8988T (cell line): ENCODE results near the gene OTX2.

Source experiments
- DNase-seq: peaks from one replicate; pipeline ENCODE4 v3.0.0; 2011

OTX2 gene

DNA sequence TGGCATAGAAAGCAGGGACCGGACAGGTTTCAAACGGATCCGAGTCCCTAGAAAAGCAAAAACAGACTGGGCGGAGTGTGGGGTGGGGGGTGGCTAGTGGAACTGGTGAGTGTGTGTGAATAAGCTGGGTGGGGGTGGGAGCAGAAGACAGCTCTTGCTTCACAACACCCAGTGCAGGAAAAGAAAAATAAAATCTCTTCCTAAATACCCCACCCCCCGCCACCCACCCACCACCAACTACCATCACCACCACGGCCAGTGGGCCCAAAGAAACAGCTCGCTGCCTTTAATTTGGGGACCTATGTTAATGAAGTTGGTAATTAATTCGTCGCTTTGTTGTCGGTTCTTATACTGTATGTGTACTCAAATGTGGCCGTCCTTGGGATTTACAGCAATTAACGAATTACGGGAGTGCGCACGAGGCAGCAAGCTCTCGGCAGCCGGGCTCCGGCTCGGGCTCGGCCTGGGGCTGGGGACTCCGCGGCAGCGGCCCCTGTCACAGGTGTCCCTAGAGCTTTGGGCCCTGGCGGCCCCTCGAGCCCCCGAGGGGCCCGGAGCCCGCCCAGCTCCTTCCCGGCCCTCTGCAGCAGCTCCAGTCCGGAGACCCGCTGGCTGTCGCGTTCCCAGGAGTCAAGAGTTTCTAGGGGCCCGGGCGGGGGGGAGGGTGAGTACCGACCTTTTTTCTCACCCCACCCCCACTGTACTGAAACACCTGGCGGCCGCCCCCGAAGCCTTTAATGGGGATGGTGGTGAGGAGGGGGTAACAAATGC is 1.5 kb upstream of the OTX2 start:
- no peak for DNase-seq

DNA sequence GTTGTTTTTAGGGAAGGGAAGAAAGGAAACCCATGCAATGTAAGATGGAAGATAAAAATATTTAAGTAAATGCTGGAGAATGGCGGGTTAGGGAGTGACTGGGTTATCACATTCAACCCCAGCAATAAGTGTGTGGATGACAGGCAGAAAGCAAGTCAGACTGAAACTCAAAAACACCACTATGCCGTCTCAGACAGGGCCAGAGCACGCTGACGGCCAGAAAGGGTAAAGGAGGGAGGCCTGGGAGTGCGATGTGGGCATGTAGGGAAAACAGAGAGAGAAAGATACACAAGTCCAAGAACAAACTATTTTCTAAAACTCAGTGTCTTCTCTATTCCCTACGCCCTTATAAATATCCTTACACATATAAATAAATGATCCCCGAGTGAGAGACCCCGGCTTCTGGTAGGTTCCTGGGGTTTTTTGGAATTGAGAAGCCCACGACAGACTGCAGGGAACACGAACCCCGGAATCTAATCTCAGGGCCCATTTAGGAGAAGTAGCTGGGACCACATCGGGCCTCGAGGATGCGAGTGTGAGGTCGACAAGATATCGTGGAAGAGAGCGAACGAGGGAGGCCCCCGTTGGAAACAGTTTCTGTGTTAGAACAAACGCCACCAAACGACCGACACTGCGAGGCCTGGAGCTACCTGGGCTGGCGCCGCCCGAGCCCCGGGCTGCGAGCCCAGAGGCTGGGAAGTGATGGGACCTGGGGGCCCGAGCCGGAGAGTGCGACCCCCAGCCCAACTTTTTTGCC is 735 bp upstream of the OTX2 start:
- DNase-seq: no peak

DNA sequence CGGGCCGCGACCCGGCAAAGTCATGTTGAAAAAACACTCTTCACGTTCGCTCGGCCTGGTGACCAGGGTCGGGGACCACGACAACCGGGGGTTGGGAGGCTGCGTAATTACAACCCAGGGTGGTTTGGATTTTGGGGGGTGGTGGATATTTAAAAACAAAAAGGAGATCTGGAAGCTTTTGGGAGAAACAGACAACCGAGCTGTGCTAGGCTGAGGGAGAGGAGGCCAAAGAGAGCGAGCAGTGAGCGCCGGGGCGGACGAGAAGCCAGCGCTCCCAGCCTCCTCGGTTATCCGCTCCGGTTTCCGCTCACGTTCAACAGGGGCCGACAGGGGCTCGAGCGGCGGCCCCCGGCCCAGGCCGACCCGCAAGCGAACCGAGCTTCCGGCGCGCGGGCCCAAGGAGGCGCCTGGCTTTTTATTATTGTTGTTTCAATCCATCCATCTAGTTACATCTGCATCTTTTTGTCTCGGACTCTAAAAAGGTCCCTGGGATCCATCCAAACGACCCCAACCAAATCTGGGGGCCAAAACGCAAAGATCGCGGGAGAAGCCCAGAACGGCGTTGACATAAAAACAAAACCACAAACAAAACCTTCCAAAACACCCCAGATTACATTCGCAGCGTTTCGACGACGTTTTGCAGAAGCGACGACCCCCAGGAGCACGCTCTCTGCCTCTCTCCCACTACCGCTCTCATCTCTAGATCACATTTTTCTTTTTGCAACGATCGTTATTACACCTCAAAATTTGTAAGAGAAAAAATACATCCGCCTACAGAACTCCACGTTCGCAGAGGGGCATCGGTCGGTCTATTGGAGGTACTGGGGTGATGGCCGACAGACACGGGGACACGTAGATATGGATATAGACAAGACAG is 771 bp downstream of the OTX2 start:
- no peak for DNase-seq

DNA sequence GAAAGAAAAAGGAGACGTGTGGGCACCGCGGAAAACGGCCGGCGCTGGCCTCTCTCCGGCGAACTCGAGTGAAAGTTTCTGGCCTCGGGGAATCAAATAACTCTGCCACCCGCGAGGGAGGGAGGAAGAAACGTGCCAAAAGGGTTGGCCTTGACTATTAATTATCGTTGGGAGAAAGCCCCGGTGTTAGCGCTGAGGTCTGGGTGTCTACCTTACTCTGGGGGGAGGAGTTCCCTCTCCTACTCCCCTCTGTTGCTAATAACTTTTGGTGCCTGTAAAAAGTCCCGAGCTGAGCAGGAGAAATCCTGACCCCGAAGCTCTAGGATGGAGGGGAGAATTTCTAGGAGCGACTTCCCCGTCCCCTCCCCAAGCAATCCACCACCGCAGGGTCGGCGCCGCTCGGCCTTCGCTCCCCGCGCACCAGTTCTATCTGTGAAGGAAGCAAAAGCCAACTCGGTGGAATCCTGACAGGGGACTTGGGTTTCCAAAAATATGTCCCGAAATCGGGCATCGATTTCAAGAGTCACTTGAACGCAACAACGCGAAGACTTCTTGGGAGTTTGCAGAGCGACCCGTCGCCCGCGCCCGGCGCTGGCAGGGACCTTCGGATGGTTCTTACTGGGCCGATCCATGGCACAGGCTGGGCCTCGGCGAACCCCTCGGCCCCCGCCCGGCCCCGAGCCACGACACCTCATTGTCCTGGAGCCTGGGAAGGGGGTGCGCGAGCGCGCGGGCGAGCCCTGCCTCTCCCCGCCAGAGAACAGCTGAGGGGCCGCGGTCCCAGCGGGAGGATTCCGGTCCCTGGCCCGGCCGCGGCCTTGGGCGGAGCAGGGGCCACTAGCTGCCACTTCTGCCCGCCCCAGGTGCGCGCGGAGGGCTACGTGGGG is 1.7 kb downstream of the OTX2 start:
- no peak for DNase-seq

DNA sequence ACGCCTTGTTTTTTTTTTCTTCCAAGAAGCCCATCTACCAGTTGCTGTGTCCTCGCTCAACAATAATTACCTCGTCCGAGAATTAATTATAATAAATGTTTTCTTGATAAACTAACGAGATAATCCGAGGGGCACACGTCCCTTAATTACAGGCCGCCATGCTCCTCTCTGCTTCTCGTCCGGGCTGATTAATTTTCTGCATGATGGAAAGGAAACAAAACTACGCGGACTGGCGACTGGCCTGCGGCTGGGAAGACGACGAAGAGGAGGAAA is 2.2 kb downstream of the OTX2 start:
- no peak for DNase-seq

DNA sequence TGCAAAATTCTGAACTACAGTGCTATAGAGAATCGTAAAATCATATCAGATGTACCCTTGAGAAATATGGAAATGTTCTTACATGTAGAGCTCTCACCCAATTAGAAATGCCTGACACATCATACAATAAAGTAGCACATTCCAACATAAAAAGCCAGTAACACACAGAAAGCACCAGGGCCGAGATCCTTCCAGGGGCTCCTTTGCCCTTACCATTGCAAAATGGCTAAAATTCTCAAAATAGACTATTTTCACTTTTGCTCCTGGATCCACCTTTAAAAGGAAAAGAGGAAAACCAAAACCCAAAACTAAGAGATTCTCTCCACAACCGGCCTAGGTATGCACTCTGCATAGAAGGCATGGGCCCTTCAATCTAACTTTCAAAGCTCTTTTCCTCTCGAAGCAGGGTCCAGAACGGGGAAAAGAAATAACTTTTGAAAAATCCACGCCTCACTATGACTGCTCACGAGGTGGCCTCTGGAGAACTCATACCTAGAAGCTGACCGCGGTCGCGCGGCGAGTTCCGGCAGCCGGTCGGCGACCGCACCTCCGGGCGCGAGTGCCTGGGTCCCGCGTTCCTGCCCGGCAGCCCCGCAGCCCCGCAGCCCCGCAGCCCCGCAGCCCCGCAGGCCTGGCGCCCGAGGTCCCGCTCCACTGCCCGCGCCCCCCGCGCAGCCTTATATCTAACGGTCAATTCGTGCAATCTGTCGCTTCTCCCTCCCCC is 2.7 kb downstream of the OTX2 start:
- DNase-seq: no peak

DNA sequence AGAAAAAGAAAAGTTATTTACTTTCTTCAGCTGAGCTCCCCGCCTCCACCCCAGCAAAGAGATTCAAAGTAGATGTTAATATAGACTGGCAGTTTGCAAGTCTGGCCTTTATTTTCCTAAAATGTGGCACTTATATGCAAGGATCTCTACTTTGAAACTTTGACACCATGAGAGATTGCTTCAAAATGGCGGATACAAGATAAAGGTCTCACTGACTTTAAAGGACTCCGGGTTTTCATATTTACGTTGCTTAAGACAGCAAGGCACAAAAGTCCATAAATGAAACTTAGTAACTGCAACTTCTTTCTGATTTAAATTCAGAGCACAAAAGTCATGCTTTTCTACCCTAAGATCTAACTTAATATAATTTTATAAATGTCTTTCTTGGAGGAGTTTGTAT is 3.5 kb downstream of the OTX2 start:
- no peak for DNase-seq

DNA sequence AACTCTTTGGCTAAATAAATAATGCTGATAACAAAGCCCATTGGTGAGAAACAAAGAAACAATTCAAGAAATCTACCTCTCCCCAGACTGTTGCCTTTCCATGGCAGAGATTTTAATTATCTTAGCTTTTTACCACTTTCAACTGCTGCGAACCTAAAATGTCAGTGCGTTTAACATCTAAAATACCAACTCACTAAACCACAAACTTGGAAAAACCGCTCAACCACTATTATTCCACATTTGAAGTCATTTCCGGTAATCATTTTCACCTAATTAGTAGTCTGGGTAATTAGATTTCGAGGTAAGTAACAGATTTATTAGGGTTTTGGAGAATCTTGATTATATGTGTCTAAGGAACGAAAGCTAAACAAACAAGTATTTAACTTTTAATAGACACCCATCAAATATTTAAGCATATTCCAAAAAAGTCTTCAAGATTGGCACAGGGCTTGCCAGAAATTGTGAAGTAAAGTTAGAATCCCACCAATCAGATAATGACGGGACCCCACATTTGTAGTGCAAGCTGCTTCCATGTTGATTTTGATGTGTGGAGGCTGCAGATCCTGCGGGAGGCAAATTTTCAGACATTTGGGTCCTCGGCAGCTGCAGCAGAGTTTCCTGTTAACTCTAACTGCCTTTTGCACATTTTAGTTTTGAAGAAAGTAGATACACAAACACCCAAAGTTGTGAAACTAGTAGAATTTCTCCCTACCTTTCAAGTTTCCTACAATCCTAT is 4.1 kb downstream of the OTX2 start:
- no peak for DNase-seq

DNA sequence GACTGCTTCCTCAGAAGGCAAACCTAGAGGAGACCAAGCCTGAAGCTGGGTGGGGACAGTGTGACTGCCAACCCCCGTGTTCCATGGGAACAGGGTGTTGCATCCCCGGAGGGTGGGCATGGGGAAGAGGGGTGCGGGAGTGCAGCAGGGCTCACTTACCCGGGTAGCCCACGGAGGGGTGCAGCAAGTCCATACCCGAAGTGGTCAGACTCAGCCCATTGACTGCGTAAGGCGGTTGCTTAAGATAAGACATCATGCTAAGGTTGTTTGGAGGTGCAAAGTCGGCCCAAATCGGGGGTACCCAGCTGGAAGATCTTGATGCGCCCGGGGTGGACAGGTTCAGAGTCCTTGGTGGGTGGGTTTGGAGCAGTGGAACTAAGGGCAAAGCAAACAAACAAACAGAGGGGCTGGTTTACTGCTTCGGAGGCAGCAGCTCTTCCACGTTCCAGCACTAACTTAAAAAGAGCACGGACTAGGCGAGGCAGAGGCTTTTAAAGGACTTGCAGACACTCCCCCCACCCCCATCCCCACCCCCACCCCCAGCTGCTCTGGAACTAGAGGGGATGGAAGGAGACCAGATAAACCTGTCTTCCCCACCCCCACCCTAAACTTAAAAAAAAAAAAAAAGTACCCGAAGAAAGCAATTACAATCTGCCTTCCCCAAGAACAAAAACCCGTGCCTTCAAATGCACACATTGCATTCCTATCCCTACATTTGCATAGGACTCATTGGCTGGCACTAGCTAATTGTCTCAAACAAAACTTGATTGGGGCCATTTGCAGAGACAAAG is 4.9 kb downstream of the OTX2 start:
- DNase-seq: no peak

DNA sequence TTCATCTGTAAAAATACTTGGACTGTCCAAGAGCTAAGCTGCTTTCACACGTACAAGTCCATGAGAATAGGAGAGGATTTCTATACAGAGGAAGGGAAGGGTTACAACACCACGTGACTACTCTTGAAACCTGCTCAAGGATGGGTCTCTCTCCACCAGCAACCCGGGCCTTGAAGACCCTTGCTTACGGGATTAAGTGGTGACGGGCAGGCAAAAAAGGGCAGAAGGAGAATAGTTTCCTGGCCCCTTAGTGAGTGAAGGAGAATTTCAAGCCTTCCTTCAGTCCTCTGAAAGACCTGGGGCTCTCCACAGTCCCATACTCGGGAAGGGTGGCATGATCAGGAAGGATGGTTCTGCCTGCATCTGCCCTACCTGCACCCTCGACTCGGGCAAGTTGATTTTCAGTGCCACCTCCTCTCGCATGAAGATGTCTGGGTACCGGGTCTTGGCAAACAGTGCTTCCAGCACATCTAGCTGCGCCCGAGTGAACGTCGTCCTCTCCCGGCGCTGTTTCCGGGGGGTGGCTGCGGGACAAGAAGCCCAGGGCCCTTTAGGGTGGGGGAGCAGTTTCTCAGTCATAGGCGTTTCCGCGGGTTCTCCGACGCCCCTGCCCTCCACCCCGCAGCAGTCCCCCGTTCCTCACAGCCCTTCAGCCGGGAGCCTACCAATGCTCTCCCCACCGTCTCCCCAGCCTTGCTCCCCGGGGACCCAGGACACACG is 6.3 kb downstream of the OTX2 start:
- no peak for DNase-seq

DNA sequence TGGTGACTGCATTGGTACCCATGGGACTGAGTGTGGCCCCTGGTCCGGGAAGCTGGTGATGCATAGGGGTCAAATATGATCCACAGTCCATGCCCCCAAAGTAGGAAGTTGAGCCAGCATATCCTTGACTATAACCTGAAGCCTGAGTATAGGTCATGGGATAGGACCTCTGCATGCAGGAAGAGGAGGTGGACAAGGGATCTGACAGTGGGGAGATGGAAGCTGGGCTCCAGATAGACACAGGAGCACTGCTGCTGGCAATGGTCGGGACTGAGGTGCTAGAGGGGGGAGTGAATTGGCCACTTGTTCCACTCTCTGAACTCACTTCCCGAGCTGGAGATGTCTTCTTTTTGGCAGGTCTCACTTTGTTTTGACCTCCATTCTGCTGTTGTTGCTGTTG is 8.4 kb downstream of the OTX2 start:
- no peak for DNase-seq

DNA sequence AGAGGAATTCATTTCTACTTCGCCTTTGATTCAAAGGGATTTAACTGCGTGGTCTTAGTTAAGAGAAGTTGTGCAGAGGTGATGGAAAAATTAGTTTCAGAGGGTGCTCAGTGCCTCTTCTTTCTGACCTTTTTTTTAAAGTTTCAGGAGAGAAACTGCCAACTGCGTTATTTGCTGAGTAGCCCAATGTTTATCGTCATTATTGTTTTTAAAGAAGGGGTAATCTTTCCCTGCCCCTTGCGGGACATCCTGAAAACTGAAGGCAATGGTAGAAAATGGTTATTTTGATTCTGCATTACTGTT is 11.0 kb downstream of the OTX2 start:
- DNase-seq: no peak

DNA sequence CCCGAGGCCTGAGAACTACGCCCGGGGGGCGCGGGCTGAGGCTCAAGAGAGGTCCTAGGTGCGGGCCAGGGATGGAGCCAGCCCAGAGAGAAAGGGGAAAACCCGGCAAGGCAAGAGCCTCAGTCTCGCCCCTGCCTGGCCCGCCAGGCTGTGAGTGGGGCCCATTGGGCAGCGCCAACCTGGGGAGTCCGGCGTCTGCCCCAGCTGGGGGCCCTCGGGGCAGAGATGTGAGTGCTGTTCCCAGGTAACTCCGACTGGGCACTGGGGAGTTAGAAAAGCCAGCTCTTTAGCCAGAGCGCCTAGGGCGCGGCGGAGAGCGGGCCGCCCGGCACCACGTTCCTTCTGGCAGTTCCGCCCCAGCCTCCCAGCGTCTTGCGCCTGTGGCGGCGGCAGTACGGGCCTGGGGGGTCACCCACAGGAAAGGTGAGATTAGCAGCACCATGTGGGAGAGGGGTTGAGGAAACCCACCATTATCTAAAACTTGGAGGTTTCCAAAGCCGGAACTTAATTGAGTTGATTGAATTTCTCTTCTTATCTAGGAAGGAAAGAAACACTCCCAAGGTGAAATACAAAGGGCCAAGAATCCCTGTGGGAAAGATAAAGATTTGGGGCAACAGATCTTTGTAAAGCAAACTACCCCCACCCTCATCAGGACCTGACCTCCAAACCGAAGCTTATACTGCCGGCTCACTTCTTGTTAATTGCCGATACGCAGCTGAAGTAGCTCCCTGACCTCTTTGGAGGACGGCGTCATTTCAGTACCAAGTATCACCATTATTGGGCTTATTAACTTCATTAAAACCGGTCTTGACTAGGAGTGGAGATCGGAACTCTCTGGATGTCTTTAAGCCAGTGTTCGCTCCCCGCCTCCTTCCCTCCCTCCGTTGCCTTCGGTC is 11.6 kb downstream of the OTX2 start:
- no peak for DNase-seq

DNA sequence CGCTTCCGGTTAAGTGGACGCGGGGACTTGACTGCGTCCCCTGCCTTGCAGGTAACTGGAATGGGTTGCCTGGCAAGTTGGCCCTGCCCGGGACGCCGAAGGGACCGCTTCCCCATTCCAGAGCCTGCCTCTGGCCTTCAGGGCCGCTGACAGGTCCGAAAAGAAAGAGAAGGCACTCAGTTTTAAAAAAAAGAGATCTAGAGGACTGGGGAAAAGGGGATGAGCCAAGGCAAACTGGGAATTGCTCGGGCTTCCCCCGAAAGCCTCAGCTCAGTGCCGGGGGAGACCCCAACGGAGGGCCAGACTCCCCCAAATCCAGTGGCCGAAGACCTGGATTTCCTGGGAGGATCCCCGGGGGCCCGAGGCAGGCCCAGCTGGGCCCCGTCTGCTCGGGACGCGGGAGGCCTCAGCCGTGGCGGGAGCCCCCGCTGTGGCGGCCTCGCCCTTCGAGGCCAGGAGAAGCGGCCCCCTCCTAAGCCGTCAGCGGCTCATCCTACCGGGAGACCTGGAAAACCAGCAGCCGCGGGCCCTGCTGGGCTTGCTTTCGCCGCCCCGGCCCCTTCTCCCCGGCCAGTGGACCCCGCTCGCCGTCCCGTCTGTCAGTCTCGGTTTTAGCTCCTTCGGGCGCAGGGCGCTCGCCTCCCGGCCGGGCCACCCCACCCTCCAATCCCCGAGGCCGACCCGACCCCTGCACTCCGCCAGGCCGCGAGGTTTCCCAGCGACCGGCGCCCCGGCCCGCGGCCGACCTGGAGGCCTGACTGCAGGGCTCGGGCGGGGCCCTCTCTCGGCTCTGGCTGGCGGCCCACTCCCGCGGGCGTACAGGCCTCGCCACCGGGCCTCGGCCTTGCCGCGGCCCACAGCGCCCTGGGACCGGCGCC is 12.5 kb downstream of the OTX2 start:
- DNase-seq: no peak

DNA sequence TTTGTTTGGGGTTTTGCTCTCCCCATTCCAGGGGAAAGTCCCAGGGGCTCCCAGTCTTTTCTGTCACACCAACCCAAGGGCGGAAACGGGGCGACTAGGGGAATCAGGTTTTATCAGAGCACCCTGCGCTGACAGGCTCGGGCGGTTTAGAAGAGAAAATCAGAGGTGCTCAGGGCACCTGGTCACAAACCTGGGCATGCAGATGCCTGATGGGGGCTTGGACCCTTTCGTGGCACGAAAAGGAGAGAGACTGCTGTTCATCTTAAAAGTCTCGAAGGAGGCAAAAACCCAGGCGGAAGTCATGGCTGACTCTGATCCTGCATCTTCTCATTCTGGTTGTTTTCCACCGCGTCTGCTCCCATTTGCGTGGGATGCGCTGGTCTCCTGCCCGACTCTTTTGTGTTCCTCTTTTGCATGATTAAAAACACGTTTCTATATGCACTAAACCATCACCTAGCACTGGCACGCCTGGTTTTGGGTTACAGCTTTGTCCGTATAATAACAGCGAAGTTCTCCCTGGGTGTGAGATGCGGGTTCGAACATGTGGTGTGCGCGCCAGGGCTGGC is 13.2 kb downstream of the OTX2 start:
- DNase-seq: no peak

DNA sequence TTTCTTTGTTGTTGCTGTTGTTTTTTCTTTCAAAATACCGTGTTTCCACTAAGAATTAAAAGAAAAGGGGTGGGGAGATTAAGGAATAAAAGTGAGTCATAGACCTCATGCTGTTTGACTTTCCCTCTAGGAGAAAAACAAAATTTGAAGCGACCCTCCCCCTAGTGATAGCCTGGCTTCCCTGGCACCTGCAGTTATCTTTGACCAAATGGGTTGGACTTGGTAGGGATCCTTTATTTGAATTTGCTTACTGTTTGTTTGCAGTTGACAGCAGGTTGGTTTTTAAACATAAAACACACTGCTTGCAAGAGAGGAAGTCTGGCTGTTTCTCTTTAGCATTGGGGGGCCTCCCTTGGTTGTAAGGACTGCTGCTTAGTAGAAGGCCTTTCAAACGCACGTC is 14.0 kb downstream of the OTX2 start:
- no peak for DNase-seq

DNA sequence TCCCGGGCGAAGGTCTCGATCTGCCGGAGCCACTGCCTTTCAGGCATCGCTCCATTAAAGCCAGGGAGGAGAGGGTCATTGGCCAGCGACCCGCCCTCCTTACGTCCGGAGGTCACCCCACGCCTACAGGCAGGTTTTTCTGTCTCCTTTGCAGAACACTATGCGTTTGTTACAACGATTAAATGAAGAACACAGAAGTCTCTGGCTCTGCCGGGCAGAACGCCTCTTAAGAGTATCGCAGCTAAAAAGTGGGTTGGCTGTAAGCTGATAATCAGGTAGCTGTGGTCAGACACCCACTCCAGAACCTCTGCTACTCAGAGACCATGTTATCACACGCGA is 15.0 kb downstream of the OTX2 start:
- DNase-seq: no peak
